ENCODE measurements around the gene CTR9. TPM values are rescaled to one million over a fixed set of nuclear protein-coding genes. Genes with fewer than 3 reads are reported as not detected.

The CTR9 gene
- 32.5 TPM for total RNA-seq
- long read RNA-seq, partial matches to known transcripts, result 74 of 79 reads
- long read RNA-seq, other reads (novel, unspliced or antisense), result 5 of 79 reads

GRCh38 chr11:10750838-10751580 is at the start of gene CTR9:
Gene CTR9 (plus strand): TSS chr11:10751246. CDS start chr11:10751413, 167 bp downstream.
- peak; percentile 99 for DNase-seq (ENCODE audit: low spot score)

GRCh38 chr11:10701982-10702381 is 49.1 kb upstream of the CTR9 start:
- no peak for DNase-seq (ENCODE audit: low spot score)

GRCh38 chr11:10708131-10708530 is 42.9 kb upstream of the CTR9 start:
- DNase-seq (ENCODE audit: low spot score), result no peak

- DNase-seq (ENCODE audit: low spot score), result no peak
Observed at GRCh38 chr11:10709299-10710086, 41.6 kb upstream of the CTR9 start.

DNA sequence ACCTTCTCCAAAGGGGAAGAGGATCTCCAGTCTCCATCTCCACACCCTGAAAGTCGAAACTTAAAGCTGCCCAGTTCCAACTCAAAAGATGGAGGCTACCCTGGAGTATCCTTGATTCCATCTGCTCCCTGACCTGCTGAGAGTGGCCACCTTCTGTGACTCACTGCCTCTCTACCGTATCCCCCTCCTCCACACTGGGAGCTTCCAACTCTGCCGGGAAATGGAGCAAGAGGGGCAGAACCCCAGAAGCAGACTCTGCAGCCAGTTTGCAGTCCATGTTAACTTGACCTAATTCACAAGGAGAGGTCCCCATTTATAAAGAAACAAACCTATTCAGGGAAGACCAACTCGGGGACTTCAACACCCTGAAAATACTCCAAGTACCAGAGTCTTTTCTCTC is 35.5 kb upstream of the CTR9 start:
- no peak for DNase-seq (ENCODE audit: low spot score)

DNA sequence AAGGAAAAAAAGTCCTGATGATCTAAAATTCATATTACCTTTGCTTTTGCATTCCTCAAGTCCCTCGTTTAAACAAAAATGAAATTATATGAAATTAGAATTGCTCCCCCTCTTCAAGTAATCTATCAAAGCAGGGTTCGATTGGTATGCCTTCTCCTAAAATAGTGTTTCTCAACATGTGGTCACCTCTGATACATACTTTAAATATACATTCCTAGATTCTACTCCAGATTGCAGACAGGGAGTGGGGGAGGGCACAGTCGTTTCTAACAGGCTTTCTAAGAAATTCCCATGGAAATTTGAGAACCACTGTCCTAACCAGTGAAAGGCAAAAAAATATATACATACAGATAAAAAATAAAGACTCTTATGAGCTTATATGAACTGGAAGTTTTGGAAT is 34.9 kb upstream of the CTR9 start:
- DNase-seq (ENCODE audit: low spot score), result no peak

DNA sequence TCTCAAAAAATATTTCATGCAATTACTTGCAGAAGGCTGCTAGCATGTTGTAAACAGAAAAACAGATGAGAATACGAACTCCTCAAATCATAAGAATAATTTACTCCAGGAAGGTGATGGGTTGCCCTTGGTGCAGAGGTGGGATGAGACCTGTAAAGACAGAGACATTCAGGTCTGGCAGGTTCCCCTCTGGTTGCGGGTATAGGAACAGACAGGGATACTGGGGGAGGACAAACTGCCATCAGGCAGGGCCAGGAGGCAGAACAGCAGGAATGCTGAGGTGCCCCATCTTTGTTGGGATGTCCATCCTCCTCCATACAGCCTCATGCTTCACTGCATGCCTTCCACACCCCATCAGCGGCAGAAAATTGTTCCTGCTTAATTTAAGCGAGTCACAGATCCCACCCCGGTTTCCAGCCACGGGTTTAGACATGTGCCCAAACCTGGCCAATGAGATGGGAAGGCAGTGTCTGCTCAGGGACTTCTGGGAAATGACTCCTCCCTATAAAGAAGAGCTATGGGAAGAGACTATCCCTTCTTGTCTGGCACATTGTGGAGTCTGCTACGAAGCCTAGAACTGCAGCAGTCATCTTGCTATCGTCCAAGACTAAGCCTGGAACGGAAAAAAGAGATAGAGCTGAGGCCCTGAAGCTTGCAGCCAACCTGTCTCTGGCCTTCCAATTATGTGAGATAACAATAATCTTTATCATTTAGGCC is 34.3 kb upstream of the CTR9 start:
- no peak for DNase-seq (ENCODE audit: low spot score)

- no peak for DNase-seq (ENCODE audit: low spot score)
Observed at GRCh38 chr11:10719616-10720015, 31.4 kb upstream of the CTR9 start.

DNA sequence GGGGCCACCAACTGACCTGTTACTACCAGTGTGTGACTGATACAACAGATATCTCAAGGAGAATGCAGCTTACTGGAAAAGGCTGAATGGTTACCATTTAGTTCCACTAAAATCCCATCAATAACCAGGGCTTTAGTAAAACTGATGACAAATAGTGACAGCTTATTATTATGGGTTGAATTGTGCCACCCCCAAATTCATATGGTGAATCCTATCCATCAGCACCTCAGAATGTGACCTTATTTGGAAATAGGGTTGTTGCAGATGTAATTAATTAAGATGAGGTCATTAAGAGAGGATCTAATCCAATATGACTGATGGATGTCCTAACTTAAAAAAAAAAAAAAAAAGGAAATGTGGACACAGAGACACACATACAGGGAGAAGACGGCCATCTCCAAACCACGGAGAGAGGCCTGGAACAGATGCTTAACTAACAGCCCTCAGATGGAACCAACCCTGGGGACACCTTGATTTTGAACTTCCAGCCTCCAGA is 30.1 kb upstream of the CTR9 start:
- no peak for DNase-seq (ENCODE audit: low spot score)

- DNase-seq (ENCODE audit: low spot score), result no peak
Observed at GRCh38 chr11:10722307-10722706, 28.7 kb upstream of the CTR9 start.

- no peak for DNase-seq (ENCODE audit: low spot score)
Observed at GRCh38 chr11:10725114-10725906, 25.7 kb upstream of the CTR9 start.

GRCh38 chr11:10725907-10726253 is 25.2 kb upstream of the CTR9 start:
- no peak for DNase-seq (ENCODE audit: low spot score)

DNA sequence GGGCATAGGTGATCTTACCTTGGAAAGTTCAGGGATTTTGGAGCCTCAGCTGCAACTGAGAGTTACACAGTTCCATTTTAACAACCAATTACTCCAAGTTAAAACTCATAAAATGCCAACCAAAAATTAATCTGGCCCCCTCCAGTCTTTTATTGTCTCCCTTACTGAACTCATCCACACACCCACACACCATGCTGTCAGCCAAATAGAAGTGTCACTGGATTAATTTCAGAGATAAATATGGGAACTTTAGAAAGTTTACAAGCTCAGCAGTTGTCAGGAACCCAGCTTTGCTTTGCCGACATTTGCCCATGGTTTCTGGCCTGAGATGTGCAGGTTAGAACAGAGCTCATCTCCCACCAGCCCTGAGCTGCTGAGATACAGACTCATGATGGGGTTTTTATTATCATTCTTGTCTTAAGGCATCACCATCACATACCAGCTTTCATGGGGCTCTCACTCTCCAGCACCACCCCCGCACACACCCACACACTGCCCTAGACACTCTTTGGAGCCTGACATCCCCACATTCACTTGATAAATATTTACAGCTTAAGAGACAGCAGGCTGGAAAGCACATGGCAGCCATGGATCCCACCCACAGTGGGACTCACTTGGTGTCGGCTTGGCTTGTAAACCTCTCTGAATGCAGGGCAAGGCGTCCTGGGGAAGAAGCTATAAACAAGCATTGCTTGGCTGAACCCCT is 23.7 kb upstream of the CTR9 start:
- DNase-seq (ENCODE audit: low spot score), result no peak

DNA sequence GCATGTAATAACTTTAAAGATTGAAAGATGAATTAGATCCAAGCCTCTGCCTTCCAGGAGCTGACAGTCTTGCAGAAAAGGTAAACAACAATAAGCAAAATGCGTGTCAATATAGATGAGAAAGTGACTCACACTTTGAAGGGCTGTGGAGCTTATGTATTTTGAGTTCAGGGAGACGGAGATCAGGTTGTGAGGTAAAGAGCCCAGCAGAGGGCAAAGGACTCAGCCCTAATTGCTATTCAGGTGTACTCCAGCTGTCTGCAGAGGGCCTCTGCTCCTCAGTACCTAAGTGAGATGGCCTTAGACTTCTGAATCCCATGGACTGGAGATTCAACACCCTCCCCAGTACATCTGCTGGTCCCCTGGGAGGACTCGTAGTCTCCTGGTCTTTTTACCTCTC is 22.9 kb upstream of the CTR9 start:
- no peak for DNase-seq (ENCODE audit: low spot score)

DNA sequence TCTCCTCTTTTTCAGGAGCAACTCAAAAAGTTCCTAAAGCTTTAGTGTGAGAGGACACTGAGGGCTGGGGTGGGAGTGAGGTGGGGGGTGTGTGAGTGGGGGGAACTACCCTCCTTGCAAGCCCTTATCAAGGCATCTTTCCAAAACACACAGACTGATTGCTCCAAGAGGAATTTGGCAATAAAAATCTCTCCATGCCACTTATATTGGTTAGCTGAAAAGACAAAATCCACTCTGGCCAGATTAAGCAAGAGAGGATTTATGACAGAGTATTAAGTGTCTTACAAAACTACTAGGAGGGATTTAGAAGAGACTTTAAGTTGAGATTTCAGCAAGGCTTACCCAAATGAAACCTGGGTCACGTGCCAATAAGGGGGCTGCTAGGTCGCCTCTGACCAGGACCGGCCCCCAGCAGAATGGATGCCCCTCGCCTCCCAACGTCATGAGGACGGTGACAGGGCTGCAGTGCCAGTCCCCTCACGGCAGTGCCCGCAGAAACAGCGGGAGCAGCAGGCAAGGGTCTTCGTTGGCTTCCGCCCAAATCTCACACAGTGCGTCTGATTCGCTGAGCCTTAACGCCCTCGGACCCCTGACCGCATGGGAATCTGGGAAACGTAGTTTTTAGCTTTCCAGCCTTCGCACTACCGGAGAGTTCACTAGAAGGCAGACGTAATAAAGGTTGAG is 22.1 kb upstream of the CTR9 start:
- no peak for DNase-seq (ENCODE audit: low spot score)

DNA sequence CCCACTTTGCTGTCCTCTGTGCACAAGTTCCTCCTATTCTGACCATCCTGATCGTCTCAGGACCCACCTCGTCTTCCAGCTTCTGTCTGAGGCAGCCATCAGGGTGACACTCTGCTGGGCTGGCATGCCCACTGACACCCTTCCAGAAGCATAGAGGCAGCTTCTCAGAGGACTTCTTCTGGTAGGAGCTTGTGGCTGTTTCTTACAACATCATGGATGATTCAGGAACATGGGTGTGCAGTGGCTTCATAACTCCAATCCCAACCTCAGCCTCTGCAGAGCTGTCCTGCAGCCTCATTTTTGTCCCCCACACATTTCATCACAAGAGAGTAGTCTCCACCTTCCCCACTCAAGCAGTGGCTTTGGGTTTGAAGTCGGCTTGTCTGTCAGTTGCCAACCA is 20.9 kb upstream of the CTR9 start:
- no peak for DNase-seq (ENCODE audit: low spot score)

GRCh38 chr11:10731064-10731680 is 19.9 kb upstream of the CTR9 start:
- no peak for DNase-seq (ENCODE audit: low spot score)

DNA sequence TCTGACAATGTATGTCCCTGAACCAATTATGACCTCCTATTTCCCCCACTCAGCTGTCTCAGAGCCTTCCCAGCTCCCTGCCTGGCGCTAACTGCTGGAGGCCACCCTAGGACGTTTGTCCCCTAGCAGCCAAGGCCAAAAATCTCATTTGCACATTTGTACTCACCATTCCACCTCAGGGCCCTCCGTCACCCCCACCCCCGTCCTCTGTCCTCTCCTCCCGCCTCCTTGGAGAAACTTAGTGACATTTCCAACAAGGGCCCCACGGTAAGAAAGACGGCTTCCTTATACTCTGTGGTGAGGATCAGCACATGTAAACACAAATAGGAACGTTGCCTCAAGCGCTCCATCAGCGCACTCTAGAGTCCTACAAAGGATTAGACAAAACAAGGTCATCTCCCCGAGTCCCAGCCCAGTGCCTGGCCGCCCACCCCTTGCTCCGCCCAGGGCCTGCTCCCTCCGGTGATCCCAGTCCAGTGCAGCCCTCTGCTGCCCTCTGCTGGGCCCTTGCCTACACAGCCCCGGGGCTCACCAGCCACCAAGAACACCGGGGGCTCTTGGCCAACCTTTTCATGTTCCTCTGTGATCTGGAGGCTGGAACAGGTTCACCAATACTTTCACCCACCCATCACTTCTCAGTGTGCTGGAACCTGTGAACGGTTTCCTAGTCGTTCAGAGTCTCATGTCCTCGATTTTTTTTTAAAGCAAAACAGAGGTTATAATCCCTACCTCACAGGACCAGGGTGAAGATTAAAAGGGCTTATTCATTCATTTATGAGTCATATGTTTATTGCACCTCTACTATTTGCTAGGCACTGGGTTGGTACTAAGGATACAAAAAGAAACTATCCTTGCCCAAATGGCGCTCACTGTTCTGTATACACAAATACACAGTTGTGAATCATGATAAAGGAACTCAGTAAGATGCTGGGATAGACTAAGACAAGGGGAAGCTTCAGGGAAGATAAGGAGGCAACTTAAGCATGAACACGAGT is 15.3 kb upstream of the CTR9 start:
- DNase-seq (ENCODE audit: low spot score), result peak; percentile 97

Measured in mesenteric fat pad (tissue), 1 donor.